Neural progenitor cell (in vitro differentiated cells): ENCODE measurements around the gene OR51F1.

Source experiments
- CTCF ChIP-seq: fragments of 200-600 bp; sonication (generic); IDR thresholded peaks from 2 replicates; pipeline ENCODE4 v1.5.1; 2017; ENCODE audit warnings: antibody characterized with exemption, mild to moderate bottlenecking
- EZH2 ChIP-seq: fragments of 200-600 bp; sonication (generic); IDR thresholded peaks from 2 replicates; pipeline ENCODE4 v1.6.1; 2017; ENCODE audit warnings: antibody characterized with exemption, mild to moderate bottlenecking, moderate library complexity
- EZH2phosphoT487 ChIP-seq: fragments of 200-600 bp; sonication (generic); IDR thresholded peaks from 2 replicates; pipeline ENCODE4 v1.6.1; 2017; ENCODE audit warnings: antibody characterized with exemption

- TF ChIP-seq EZH2: no peak
- TF ChIP-seq CTCF: no peak
- no peak for TF ChIP-seq EZH2phosphoT487
Observed at GRCh38 chr11:4763096-4763495, 6.6 kb downstream of the OR51F1 start.
